Stimulated activated CD4-positive, alpha-beta T cell treated with anti-CD3 and anti-CD28 coated beads, Interleukin-2, amount 100 ng/mL, for 48 hours (primary cell): ENCODE measurements around the gene SCARB1.

Experiments
- DNase-seq, 2 donors: peaks; one replicate each; pipeline ENCODE4 v3.0.0-alpha.2; 2020

The SCARB1 gene

GRCh38 chr12:124837958-124838803, 25.5 kb downstream of the SCARB1 start:
- no peak for DNase-seq

- no peak for DNase-seq
Measured at GRCh38 chr12:124837249-124837897, 26.3 kb downstream of the SCARB1 start.

- no peak for DNase-seq
Measured at GRCh38 chr12:124836759-124837158, 26.9 kb downstream of the SCARB1 start.

GRCh38 chr12:124835656-124836410, 27.8 kb downstream of the SCARB1 start:
- no peak for DNase-seq

GRCh38 chr12:124834822-124835221, 28.8 kb downstream of the SCARB1 start:
- DNase-seq: no peak

- DNase-seq: no peak
Measured at GRCh38 chr12:124833693-124834122, 30.0 kb downstream of the SCARB1 start.

- no peak for DNase-seq
Measured at GRCh38 chr12:124832856-124833255, 30.8 kb downstream of the SCARB1 start.

- DNase-seq: no peak
Measured at GRCh38 chr12:124831590-124831989, 32.1 kb downstream of the SCARB1 start.

GRCh38 chr12:124830306-124830705, 33.4 kb downstream of the SCARB1 start:
- no peak for DNase-seq

- DNase-seq: no peak
Measured at GRCh38 chr12:124829708-124830304, 33.9 kb downstream of the SCARB1 start.

GRCh38 chr12:124829008-124829707, 34.5 kb downstream of the SCARB1 start:
- no peak for DNase-seq

GRCh38 chr12:124828264-124829007, 35.2 kb downstream of the SCARB1 start:
- DNase-seq: no peak

GRCh38 chr12:124827588-124828184, 36.0 kb downstream of the SCARB1 start:
- DNase-seq: no peak

GRCh38 chr12:124824195-124824594, 39.5 kb downstream of the SCARB1 start:
- no peak for DNase-seq

GRCh38 chr12:124823272-124823970, 40.2 kb downstream of the SCARB1 start:
- no peak for DNase-seq

GRCh38 chr12:124822218-124822617, 41.4 kb downstream of the SCARB1 start:
- DNase-seq: no peak

GRCh38 chr12:124821252-124822200, 42.1 kb downstream of the SCARB1 start:
- no peak for DNase-seq

- DNase-seq: no peak
Measured at GRCh38 chr12:124820199-124820598, 43.5 kb downstream of the SCARB1 start.

GRCh38 chr12:124819525-124819924, 44.1 kb downstream of the SCARB1 start:
- no peak for DNase-seq
